Neural cell (in vitro differentiated cells): ENCODE data around the gene TRIM5. TPM values are rescaled to one million over a fixed set of nuclear protein-coding genes. Genes with fewer than 3 reads are reported as not detected.
"Not testable (repeated sequence)": the region's sequence is repeated elsewhere in the genome, so short reads cannot be mapped to it uniquely, and the experiment has no call there.

Experiments
- H2AFZ ChIP-seq: fragments of 200-600, 300-800 bp; sonication (generic), shearing (Covaris generic); 2 replicates; pipeline ENCODE4 v1.6.0; 2014; ENCODE audit warnings: low read depth, mild to moderate bottlenecking, antibody characterized with exemption, low read length, moderate library complexity
- H3F3A ChIP-seq: fragments of 200-600 bp; shearing (Covaris generic); 2 replicates; pipeline ENCODE4 v1.6.1; 2016; ENCODE audit warnings: mild to moderate bottlenecking, moderate library complexity, mixed read lengths, antibody characterized with exemption, low read length; ENCODE audit not compliant: insufficient read depth, poor library complexity, severe bottlenecking
- H3K27ac ChIP-seq: fragments of 200-600, 300-800 bp; sonication (generic), shearing (Covaris generic); 2 replicates; pipeline ENCODE4 v1.5.1; 2014; ENCODE audit warnings: mild to moderate bottlenecking, low read length, moderate library complexity
- H3K27me3 ChIP-seq: fragments of 300-800, 200-600 bp; sonication (generic), shearing (Covaris generic); 2 replicates; pipeline ENCODE4 v1.6.0; 2014; ENCODE audit warnings: mild to moderate bottlenecking, low read depth, low read length, moderate library complexity; ENCODE audit not compliant: insufficient read depth
- H3K36me3 ChIP-seq: fragments of 300-800, 200-600 bp; sonication (generic), shearing (Covaris generic); 2 replicates; pipeline ENCODE4 v1.5.1; 2014; ENCODE audit warnings: mild to moderate bottlenecking, antibody characterized with exemption, low read length, moderate library complexity; ENCODE audit not compliant: insufficient read depth
- H3K4me2 ChIP-seq: fragments of 300-800, 200-600 bp; sonication (generic), shearing (Covaris generic); 2 replicates; pipeline ENCODE4 v1.6.0; 2014; ENCODE audit warnings: mild to moderate bottlenecking, low read length
- H3K4me3 ChIP-seq: fragments of 300-800, 200-600 bp; sonication (generic), shearing (Covaris generic); 2 replicates; pipeline ENCODE4 v1.5.1; 2014; ENCODE audit warnings: mild to moderate bottlenecking, low read length, moderate library complexity
- H3K79me2 ChIP-seq: fragments of 200-600 bp; shearing (Covaris generic); replicated peaks from 2 replicates; pipeline ENCODE4 v1.6.0; 2014; ENCODE audit warnings: mild to moderate bottlenecking, low read length, moderate library complexity; ENCODE audit not compliant: insufficient read depth
- H3K9ac ChIP-seq: fragments of 300-800, 200-600 bp; sonication (generic), shearing (Covaris generic); 2 replicates; pipeline ENCODE4 v1.6.1; 2016; ENCODE audit warnings: mild to moderate bottlenecking, low read length, mixed read lengths
- H3K9me2 ChIP-seq: fragments of 200-600 bp; shearing (Covaris generic); 2 replicates; pipeline ENCODE4 v1.6.1; 2016; ENCODE audit warnings: mild to moderate bottlenecking, low read length, mixed read lengths; ENCODE audit not compliant: insufficient read depth
- H3K9me3 ChIP-seq: fragments of 200-600, 300-800 bp; sonication (generic), shearing (Covaris generic); 2 replicates; pipeline ENCODE4 v1.6.1; 2016; ENCODE audit warnings: mild to moderate bottlenecking, mixed run types, low read length, moderate library complexity, mixed read lengths
- H4K20me1 ChIP-seq: fragments of 200-600 bp; shearing (Covaris generic); 2 replicates; pipeline ENCODE4 v1.6.1; 2016; ENCODE audit warnings: mild to moderate bottlenecking, mixed run types; ENCODE audit not compliant: insufficient read depth
- EP300 ChIP-seq: fragments of 450-650 bp; conservative IDR thresholded peaks from 2 replicates; pipeline ENCODE4 v1.6.1; 2014; ENCODE audit warnings: antibody characterized with exemption, mild to moderate bottlenecking, moderate library complexity; ENCODE audit not compliant: poor library complexity, severe bottlenecking
- EZH2 ChIP-seq: fragments of 200-600, 300-800 bp; shearing (Covaris generic), sonication (generic); IDR thresholded peaks from 2 replicates; pipeline ENCODE4 v1.6.1; 2014; ENCODE audit warnings: antibody characterized with exemption, low read length, borderline replicate concordance, mild to moderate bottlenecking; ENCODE audit not compliant: insufficient read depth, poor library complexity, severe bottlenecking
- MXI1 ChIP-seq: fragments of 450-650 bp; conservative IDR thresholded peaks from 2 replicates; pipeline ENCODE4 v1.6.1; 2014; ENCODE audit warnings: antibody characterized with exemption, mild to moderate bottlenecking; ENCODE audit not compliant: poor library complexity, severe bottlenecking
- POLR2AphosphoS5 ChIP-seq: IDR thresholded peaks from 2 replicates; pipeline ENCODE4 v1.6.1; 2012
- RAD21 ChIP-seq: fragments of 450-650 bp; conservative IDR thresholded peaks from 2 replicates; pipeline ENCODE4 v1.6.1; 2014; ENCODE audit warnings: antibody characterized with exemption, mild to moderate bottlenecking, moderate library complexity
- SMC3 ChIP-seq: fragments of 450-650 bp; conservative IDR thresholded peaks from 2 replicates; pipeline ENCODE4 v1.6.1; 2014; ENCODE audit warnings: antibody characterized with exemption, mild to moderate bottlenecking, moderate library complexity; ENCODE audit not compliant: poor library complexity
- TAF1 ChIP-seq: IDR thresholded peaks from 2 replicates; pipeline ENCODE4 v1.6.1; 2012; ENCODE audit warnings: low read depth
- polyA plus RNA-seq: library from polyadenylated mRNA; depleted of rRNA; stranded (reverse); fragments of >200 nt; gene quantifications from 2 replicates; pipeline ENCODE4 v1.2.3, GENCODE V29; 2014
- TF ChIP-seq, protein P1 (sequence below): IDR thresholded peaks from 2 replicates; pipeline ENCODE4 v1.6.1; 2012; ENCODE audit warnings: borderline replicate concordance
- TF ChIP-seq, protein P2 (sequence below): fragments of 450-650 bp; IDR thresholded peaks from 2 replicates; pipeline ENCODE4 v1.5.1; 2014; ENCODE audit warnings: antibody characterized with exemption, mild to moderate bottlenecking, moderate library complexity; ENCODE audit not compliant: poor library complexity, severe bottlenecking

The TRIM5 gene
- polyA plus RNA-seq, 1 donor from 2014 or later, result 2.0 TPM

DNA sequence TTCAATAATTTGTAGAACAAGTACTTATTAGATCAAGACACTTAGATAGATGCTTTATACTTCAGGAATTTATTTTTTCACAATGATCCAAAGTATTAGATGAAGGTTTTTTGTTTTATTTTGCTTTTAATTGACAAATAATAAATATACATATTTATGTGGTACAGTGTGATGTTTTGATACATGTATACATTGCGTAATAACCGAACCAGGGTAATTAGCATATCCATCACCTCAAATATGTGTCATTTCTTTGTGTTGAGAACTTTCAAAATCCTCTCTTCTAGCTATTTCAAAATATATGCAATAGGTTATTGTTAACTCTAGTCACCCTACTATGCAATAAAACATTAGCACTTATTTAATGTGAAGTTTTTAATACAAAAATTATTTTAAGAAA is 21.4 kb downstream of the TRIM5 start:
- Histone ChIP-seq H3K36me3 (no peaks in the 10 kb centered on the region), H3K79me2 (no peaks in the 10 kb centered on the region)

DNA sequence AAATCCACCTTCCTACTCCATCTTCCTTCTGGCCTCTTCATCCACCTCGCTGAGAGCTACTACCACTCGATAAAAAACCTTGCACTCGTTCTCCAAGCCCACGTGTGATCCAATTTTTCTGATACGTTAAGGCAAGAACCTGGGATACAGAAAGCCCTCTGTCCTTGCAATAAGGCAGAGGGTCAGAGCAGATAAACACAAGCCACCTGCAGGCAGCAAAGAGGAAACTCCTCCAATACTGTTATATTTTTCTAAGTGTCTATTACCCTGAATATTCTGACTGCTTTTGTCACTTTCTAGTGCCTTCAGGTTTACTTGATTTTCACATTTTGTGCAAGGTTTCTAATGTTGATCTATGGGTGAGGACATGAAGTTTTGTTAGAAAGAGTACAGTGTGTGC is 26.6 kb downstream of the TRIM5 start:
- Histone ChIP-seq H4K20me1 (no peaks in the 10 kb centered on the region), H3K9me3 (no peaks in the 10 kb centered on the region)

More for the DNA sequence above, 21.4 kb downstream of the TRIM5 start:
- H3K27ac ChIP-seq, result no peak overlapping the region
- no peaks in the 10 kb centered on the region for H4K20me1 ChIP-seq
- H3K9me3 ChIP-seq, result no peaks in the 10 kb centered on the region
- H3K4me3 ChIP-seq, result no peak overlapping the region
- H3K27me3 ChIP-seq, result no peaks in the 10 kb centered on the region
- no peak overlapping the region for H3K9ac ChIP-seq
- no peak for TF ChIP-seq EZH2
- TF ChIP-seq SMC3, result no peak
- TF ChIP-seq TAF1, result no peak
- no peak for TF ChIP-seq EP300
- TF ChIP-seq, protein P1, sequence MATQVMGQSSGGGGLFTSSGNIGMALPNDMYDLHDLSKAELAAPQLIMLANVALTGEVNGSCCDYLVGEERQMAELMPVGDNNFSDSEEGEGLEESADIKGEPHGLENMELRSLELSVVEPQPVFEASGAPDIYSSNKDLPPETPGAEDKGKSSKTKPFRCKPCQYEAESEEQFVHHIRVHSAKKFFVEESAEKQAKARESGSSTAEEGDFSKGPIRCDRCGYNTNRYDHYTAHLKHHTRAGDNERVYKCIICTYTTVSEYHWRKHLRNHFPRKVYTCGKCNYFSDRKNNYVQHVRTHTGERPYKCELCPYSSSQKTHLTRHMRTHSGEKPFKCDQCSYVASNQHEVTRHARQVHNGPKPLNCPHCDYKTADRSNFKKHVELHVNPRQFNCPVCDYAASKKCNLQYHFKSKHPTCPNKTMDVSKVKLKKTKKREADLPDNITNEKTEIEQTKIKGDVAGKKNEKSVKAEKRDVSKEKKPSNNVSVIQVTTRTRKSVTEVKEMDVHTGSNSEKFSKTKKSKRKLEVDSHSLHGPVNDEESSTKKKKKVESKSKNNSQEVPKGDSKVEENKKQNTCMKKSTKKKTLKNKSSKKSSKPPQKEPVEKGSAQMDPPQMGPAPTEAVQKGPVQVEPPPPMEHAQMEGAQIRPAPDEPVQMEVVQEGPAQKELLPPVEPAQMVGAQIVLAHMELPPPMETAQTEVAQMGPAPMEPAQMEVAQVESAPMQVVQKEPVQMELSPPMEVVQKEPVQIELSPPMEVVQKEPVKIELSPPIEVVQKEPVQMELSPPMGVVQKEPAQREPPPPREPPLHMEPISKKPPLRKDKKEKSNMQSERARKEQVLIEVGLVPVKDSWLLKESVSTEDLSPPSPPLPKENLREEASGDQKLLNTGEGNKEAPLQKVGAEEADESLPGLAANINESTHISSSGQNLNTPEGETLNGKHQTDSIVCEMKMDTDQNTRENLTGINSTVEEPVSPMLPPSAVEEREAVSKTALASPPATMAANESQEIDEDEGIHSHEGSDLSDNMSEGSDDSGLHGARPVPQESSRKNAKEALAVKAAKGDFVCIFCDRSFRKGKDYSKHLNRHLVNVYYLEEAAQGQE, result no peak
- no peak for TF ChIP-seq POLR2AphosphoS5
- TF ChIP-seq MXI1, result no peak
- TF ChIP-seq, protein P2, sequence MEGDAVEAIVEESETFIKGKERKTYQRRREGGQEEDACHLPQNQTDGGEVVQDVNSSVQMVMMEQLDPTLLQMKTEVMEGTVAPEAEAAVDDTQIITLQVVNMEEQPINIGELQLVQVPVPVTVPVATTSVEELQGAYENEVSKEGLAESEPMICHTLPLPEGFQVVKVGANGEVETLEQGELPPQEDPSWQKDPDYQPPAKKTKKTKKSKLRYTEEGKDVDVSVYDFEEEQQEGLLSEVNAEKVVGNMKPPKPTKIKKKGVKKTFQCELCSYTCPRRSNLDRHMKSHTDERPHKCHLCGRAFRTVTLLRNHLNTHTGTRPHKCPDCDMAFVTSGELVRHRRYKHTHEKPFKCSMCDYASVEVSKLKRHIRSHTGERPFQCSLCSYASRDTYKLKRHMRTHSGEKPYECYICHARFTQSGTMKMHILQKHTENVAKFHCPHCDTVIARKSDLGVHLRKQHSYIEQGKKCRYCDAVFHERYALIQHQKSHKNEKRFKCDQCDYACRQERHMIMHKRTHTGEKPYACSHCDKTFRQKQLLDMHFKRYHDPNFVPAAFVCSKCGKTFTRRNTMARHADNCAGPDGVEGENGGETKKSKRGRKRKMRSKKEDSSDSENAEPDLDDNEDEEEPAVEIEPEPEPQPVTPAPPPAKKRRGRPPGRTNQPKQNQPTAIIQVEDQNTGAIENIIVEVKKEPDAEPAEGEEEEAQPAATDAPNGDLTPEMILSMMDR, result no peak
- no peak for TF ChIP-seq RAD21
- H2AFZ ChIP-seq, result no peak overlapping the region
- H3F3A ChIP-seq, result no peaks in the 10 kb centered on the region
- H3K9me2 ChIP-seq, result no peaks in the 10 kb centered on the region
- H3K4me2 ChIP-seq, result no peak overlapping the region

DNA sequence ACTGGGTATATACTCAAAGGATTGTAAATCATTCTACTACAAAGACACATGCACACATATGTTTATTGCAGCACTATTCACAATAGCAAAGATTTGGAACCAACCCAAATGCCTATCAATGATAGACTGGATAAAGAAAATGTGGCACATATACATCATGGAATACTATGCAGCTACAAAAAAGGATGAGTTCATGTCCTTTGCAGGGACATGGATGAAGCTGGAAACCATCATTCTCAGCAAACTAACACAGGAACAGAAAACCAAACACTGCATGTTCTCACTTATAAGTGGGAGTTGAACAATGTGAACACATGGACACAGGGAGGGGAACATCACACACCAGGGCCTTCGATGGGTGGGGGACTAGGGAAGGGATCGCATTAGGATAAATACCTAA is 27.9 kb downstream of the TRIM5 start:
- H3K27me3 ChIP-seq, H3K79me2 ChIP-seq, H2AFZ ChIP-seq, H3K9me3 ChIP-seq, H3K4me2 ChIP-seq, H4K20me1 ChIP-seq, H3K4me3 ChIP-seq, H3K36me3 ChIP-seq, H3F3A ChIP-seq, H3K9ac ChIP-seq, H3K9me2 ChIP-seq, H3K27ac ChIP-seq: not testable (repeated sequence)

More for the DNA sequence above, 26.6 kb downstream of the TRIM5 start:
- Histone ChIP-seq H3K9me2 (no peaks in the 10 kb centered on the region), H3F3A (no peaks in the 10 kb centered on the region), H3K9ac (no peak overlapping the region), H3K27ac (no peak overlapping the region), H3K27me3 (no peaks in the 10 kb centered on the region), H3K4me2 (no peak overlapping the region), H3K36me3 (no peaks in the 10 kb centered on the region), H3K79me2 (no peaks in the 10 kb centered on the region), H3K4me3 (no peak overlapping the region), H2AFZ (no peak overlapping the region)
- TF ChIP-seq SMC3, result no peak
- TF ChIP-seq EP300, result no peak
- TF ChIP-seq MXI1, result no peak
- TF ChIP-seq POLR2AphosphoS5, result no peak
- TF ChIP-seq, protein P1, result no peak
- no peak for TF ChIP-seq TAF1
